HG02642 (cell line): ENCODE results near the gene KRT40.
"Not testable (repeated sequence)": the region's sequence is repeated elsewhere in the genome, so short reads cannot be mapped to it uniquely, and the experiment has no call there.

ENCODE experiments used
- ATAC-seq: cut with Tn5 transposase; IDR thresholded peaks from one replicate; pipeline ENCODE4 v1.9.1; 2021; ENCODE audit warnings: mild to moderate bottlenecking; ENCODE audit not compliant: unreplicated experiment, poor library complexity

The KRT40 gene

GRCh38 chr17:40999563-40999962 is 15.4 kb upstream of the KRT40 start, which contains the start of gene KRTAP3-2:
KRTAP3-2 (minus strand) TSS chr17:40999906; CDS start chr17:40999853, 53 bp downstream.
- ATAC-seq, result not testable (repeated sequence)

- ATAC-seq, result no peak
Measured at GRCh38 chr17:40997361-40997760, 13.2 kb upstream of the KRT40 start.

GRCh38 chr17:40996829-40997228 is 12.7 kb upstream of the KRT40 start:
- ATAC-seq, result no peak

- ATAC-seq, result no peak
Measured at GRCh38 chr17:40995116-40995515, 11.0 kb upstream of the KRT40 start.

- no peak for ATAC-seq
Measured at GRCh38 chr17:40993839-40994238, 9.7 kb upstream of the KRT40 start, which contains the start of gene KRTAP3-3. KRTAP3-3 (minus strand) TSS chr17:40994164; CDS start chr17:40994097, 67 bp downstream.

GRCh38 chr17:40993084-40993483 is 9.0 kb upstream of the KRT40 start:
- no peak for ATAC-seq

- ATAC-seq, result no peak
Measured at GRCh38 chr17:40992666-40993065, 8.5 kb upstream of the KRT40 start.

GRCh38 chr17:40986920-40987319 is 2.8 kb upstream of the KRT40 start:
- ATAC-seq, result no peak

- no peak for ATAC-seq
Measured at GRCh38 chr17:40981115-40981514, 3.0 kb downstream of the KRT40 start.

- no peak for ATAC-seq
Measured at GRCh38 chr17:40980596-40980995, 3.5 kb downstream of the KRT40 start.

GRCh38 chr17:40980117-40980516 is 4.0 kb downstream of the KRT40 start:
- no peak for ATAC-seq

GRCh38 chr17:40978575-40979151 is 5.5 kb downstream of the KRT40 start:
- ATAC-seq, result no peak

- no peak for ATAC-seq
Measured at GRCh38 chr17:40975516-40975915, 8.6 kb downstream of the KRT40 start.

GRCh38 chr17:40974366-40974765 is 9.8 kb downstream of the KRT40 start:
- ATAC-seq, result no peak

- no peak for ATAC-seq
Measured at GRCh38 chr17:40967582-40967981, 16.5 kb downstream of the KRT40 start.

- ATAC-seq, result no peak
Measured at GRCh38 chr17:40966848-40967247, 17.3 kb downstream of the KRT40 start, which contains the start of gene KRT39. KRT39 (minus strand) TSS chr17:40966948; CDS start chr17:40966856, 92 bp downstream.

GRCh38 chr17:40963838-40964237 is 20.3 kb downstream of the KRT40 start:
- no peak for ATAC-seq

- no peak for ATAC-seq
Measured at GRCh38 chr17:40962059-40962561, 22.0 kb downstream of the KRT40 start.

GRCh38 chr17:40961591-40961990 is 22.5 kb downstream of the KRT40 start:
- ATAC-seq, result no peak

- ATAC-seq, result no peak
Measured at GRCh38 chr17:40960144-40960543, 24.0 kb downstream of the KRT40 start.

- ATAC-seq, result no peak
Measured at GRCh38 chr17:40958086-40958953, 25.8 kb downstream of the KRT40 start.
